IPS DF 19.7 (cell line): ENCODE results near the gene WNT8A.
"Not testable (repeated sequence)": the region's sequence is repeated elsewhere in the genome, so short reads cannot be mapped to it uniquely, and the experiment has no call there.

Experiments
- DNase-seq: peaks from one replicate; pipeline ENCODE4 v3.0.0-alpha.2; 2013; ENCODE audit warnings: low read depth, low spot score

The WNT8A gene

DNA sequence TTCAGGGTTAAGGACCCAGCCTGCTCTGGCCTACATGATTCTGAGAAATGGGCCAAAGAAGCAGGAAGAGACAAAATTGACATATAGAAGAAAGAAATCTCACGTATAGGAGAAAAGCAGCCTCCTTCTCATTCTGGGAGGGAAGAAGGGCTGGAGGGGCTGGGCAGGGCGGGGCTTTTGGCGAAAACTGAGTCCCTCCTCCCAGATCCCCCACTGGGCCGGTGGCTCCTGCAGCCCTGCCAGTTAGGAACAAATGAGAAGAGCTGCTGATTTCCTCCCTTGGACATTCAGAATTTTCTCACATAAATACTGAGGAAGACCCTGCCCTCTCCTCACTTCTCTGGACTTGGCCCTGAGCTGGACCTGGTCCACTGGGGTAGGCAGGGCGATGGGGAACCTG, at the start of gene WNT8A:
Gene WNT8A, plus strand, starts transcription at position 332 of the 400 bp plus-strand sequence. CDS start 95 bp downstream, outside the sequence.
- DNase-seq, result no peak

- peak; percentile 81 for DNase-seq
These were observed 48.0 kb upstream of the WNT8A start for GRCh38 chr5:138035605-138036537.

GRCh38 chr5:138037271-138037670, 46.6 kb upstream of the WNT8A start:
- DNase-seq, result no peak

GRCh38 chr5:138037907-138038633, 45.8 kb upstream of the WNT8A start:
- no peak for DNase-seq

DNA sequence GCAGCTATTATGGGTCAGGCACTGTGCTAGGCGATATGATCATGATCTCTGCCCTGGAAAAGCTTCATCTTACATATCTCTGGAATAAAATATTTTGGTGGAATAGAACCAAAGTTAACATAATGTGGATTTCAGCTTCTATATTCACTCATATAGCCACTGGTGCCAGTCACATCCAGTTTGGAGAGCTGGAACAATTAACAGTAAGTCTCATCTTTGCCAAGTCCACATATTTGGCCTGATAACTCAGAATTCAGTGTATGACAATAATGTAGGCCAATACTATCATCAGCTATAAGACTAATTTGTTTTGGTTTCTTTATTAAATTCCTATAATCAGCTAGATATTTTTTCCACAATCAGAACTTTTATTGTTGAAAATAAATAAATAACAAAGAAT, 45.0 kb upstream of the WNT8A start:
- DNase-seq, result no peak

- DNase-seq, result not testable (repeated sequence)
These were observed 38.5 kb upstream of the WNT8A start for GRCh38 chr5:138045283-138045682.

GRCh38 chr5:138051441-138052296, 32.2 kb upstream of the WNT8A start:
- no peak for DNase-seq

GRCh38 chr5:138052718-138053117, 31.1 kb upstream of the WNT8A start:
- DNase-seq, result not testable (repeated sequence)

- DNase-seq, result no peak
These were observed 30.3 kb upstream of the WNT8A start for GRCh38 chr5:138053554-138053953.

- DNase-seq, result no peak
These were observed 29.6 kb upstream of the WNT8A start for GRCh38 chr5:138054206-138054605.

GRCh38 chr5:138054847-138055558, 28.8 kb upstream of the WNT8A start:
- DNase-seq, result no peak

- DNase-seq, result no peak
These were observed 19.3 kb upstream of the WNT8A start for GRCh38 chr5:138064526-138064925.

DNA sequence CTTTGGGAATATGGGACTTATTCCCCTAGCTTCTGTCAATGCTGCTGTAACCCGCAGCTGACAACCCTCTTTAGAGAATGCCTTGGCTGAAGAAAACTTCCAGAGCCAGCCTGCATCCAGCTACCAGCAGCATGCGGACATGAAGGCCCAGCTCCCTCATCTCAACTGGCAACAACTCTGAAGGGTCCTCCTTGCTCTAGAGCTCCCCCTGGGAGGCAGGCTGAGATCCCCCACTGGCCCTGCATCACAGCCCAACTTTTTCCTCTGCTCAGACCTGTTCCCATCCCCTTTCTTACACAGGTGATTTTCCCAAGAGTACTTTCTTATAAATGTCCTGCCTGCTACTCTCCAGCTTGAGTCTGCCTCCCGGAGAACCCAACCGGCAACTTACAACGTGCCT, 18.7 kb upstream of the WNT8A start:
- DNase-seq, result no peak

DNA sequence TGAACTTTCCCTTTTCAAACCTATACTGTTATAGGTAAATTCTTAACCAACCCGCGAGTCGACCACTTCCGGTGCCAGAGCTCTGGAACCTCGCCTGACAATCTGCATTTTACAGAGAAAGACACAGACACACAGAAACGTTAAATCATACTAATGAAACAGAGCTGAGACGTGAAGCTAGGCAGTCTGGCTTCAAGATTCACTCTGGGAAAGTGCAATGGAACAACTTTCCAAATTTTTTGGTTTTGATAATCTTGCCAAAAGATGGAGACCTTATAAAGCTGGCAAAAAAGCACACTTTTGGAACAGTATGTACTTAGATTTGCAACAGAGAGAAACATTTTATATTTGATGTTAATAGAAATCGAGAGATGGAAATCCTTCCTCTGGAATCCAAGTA, 15.9 kb upstream of the WNT8A start:
- DNase-seq, result no peak

- no peak for DNase-seq
These were observed 14.9 kb upstream of the WNT8A start for GRCh38 chr5:138068742-138069600.

- DNase-seq, result not testable (repeated sequence)
These were observed 13.8 kb upstream of the WNT8A start for GRCh38 chr5:138070026-138070425.

DNA sequence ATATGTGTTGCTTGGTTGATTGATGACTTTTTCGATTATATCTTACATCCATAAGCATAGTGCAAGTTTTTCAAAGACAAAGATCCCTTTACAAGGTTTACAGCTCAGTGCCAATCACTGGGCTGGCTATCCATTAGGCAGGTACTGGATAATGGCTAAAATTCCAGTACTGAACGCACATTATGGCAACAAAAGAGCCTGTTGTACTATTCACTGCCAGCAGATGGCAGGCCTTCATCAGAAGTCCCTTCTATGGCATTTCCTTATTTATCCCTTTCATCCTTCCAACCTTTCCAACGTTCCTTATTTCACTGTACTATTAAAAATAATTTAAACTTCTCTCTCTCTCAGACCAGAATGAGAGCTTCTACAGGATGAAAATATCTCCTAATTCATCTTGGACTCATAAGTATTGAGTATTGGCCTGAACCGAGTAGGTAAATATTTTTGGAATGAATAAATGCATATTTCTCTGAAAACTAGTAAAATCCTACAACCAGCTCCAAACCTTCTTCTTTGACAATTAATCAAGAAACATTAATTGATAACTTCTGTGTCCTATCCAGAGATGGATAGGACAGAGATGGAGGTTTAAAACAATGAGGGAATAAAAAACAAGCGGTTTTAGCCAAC, 6.7 kb upstream of the WNT8A start:
- no peak for DNase-seq

DNA sequence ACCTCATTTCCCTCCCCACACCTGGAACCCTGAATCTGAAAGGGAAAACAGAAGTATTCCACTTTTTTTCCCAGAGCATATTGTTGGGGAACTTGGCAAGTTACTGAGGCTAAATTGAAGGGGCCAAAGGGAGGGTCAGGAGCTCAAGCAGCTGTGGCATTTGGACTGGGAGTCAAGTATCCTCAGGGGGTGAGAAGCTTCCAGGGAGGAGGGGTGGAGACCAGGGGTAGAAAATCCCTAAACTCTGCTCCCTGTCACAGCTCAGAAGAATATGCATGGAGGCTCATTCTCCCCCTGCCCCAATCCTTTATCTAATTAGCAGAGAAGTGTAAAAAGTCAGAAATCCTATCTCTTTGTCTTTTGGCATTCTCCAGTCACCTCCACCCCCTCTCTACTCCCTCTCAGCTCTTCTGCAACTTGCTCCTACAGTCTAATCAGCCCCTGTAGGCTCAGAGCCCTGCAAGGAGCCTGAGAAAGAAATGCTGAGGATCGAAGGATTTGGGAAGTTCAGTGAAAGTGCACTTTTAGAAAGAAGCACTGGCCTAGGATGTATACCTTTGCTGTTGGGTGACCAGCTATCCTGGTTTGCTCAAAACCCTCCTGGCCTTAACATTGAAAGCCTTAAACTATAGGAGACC, 5.7 kb upstream of the WNT8A start:
- no peak for DNase-seq

DNA sequence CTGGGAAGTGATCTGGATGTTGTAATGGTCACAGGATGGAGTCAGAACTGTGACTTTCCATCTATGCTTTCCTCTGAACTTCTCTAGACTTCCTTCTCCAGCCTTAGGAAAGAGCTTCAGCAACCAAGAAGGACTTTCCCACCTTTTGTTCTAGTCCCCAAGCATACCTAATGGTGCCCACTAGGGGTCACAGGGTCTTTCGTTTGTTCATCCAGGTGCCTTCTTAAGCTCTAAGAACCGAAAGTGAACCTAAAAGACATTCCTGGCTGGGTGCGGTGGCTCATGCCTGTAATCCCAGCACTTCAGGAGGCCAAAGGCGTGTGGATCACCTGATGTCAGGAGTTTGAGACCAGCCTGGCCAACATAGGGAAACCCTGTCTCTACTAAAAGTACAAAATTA, 1.8 kb upstream of the WNT8A start:
- DNase-seq, result no peak
